PC-3 (cell line): ENCODE data around the gene HPS5.

Experiments used
- EZH2phosphoT487 ChIP-seq: fragments of 300-600 bp; sonication (generic); IDR thresholded peaks from 2 replicates; pipeline ENCODE4 v1.6.1; 2018; ENCODE audit warnings: mild to moderate bottlenecking, antibody characterized with exemption, low read length, borderline replicate concordance
- TF ChIP-seq, protein P1 (sequence below): fragments of 300-600 bp; sonication (generic); conservative IDR thresholded peaks from 2 replicates; pipeline ENCODE4 v1.5.1; 2017; ENCODE audit warnings: antibody characterized with exemption, low read depth, mild to moderate bottlenecking, low read length

- TF ChIP-seq, protein P1, sequence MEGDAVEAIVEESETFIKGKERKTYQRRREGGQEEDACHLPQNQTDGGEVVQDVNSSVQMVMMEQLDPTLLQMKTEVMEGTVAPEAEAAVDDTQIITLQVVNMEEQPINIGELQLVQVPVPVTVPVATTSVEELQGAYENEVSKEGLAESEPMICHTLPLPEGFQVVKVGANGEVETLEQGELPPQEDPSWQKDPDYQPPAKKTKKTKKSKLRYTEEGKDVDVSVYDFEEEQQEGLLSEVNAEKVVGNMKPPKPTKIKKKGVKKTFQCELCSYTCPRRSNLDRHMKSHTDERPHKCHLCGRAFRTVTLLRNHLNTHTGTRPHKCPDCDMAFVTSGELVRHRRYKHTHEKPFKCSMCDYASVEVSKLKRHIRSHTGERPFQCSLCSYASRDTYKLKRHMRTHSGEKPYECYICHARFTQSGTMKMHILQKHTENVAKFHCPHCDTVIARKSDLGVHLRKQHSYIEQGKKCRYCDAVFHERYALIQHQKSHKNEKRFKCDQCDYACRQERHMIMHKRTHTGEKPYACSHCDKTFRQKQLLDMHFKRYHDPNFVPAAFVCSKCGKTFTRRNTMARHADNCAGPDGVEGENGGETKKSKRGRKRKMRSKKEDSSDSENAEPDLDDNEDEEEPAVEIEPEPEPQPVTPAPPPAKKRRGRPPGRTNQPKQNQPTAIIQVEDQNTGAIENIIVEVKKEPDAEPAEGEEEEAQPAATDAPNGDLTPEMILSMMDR = no peak
- TF ChIP-seq EZH2phosphoT487 = no peak
These were observed 12.2 kb downstream of the HPS5 start for GRCh38 chr11:18309691-18310090.
